Fibroblast of mammary gland (primary cell): ENCODE data around the gene MND1.

Experiments used
- DNase-seq: peaks from one replicate; pipeline ENCODE4 v3.0.0-alpha.2; 2010; ENCODE audit warnings: low read depth
- H3K4me3 ChIP-seq: 2 replicates; pipeline ENCODE4 v1.5.1; 2011; ENCODE audit warnings: low read depth, mild to moderate bottlenecking, low read length, moderate library complexity; ENCODE audit not compliant: control insufficient read depth
- CTCF ChIP-seq: conservative IDR thresholded peaks from 2 replicates; pipeline ENCODE4 v1.5.1; 2011; ENCODE audit warnings: low read depth, low read length, inconsistent platforms; ENCODE audit not compliant: control insufficient read depth, insufficient read depth

The MND1 gene

DNA sequence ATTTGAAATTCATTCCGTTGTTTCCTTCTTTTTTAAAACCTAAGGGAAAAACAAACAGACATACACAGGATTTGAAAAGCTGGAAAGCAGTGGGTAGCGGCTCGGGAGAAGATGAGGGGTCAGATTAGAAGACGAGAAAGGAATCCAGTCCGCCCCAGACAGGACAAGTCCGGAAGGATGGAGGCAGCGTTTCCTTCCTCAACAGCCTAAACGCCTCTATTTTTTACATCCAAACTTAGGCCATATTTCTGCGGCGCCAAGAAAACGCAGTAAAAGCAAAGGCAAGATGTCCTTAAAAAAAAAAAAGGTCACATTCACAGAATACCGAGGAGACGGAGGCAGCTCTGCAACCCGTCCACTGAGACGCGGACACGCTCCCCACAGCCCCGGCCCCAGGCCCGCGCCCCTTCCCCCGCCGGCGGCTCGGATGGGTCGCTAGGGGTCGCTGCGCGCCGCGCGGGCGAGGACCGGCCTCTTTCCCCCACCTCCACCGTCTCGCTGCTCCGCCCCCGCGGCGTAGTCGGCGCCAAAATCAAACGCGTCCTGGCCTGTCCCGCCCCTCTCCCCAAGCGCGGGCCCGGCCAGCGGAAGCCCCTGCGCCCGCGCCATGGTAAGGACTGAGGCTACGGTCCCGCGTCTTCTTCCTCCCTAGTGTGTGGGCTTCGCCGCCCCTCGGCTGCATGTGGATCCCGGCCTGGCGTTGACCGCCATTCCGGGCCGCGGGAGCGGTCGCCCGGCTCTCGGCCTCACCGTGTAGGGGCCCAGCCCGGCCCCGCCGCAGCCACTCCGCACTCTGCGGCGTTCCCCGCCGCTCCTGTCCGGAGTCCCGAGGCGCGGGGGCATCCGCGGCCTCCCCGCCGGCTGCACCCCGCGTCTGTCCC, at the start of gene MND1:
Gene MND1, plus strand, starts transcription at position 558 of the 881 bp plus-strand sequence. Its CDS starts 50 bp downstream, at position 608.
- TF ChIP-seq CTCF: no peak
- DNase-seq: peak; percentile 70
- peak within 1 kb of the TSS; percentile 77 for H3K4me3 ChIP-seq

DNA sequence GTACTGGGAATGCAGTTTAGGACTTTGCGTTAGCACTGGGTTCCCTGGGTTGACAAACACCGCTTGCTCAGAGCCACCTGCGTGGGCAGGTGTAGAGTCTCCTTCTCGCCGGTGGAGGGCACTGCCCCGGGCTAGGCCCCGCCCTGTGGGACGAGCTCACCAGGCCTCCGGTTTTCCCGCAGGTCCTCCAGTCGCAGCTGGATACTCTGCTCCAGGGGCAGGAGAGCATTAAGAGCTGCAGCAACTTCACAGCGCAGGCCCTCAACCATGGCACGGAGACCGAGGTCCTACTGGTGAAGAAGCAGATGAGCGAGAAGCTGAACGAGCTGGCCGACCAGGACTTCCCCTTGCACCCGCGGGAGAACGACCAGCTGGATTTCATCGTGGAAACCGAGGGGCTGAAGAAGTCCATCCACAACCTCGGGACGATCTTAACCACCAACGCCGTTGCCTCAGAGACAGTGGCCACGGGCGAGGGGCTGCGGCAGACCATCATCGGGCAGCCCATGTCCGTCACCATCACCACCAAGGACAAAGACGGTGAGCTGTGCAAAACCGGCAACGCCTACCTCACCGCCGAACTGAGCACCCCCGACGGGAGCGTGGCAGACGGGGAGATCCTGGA, 49.2 kb upstream of the MND1 start:
- TF ChIP-seq CTCF: no peak
- DNase-seq: no peak
- no peak overlapping the region for H3K4me3 ChIP-seq

- no peak overlapping the region for H3K4me3 ChIP-seq
- peak; percentile 40 for DNase-seq
- no peak for TF ChIP-seq CTCF
These were observed 48.3 kb upstream of the MND1 start for GRCh38 chr4:153296040-153296823.

- no peak overlapping the region for H3K4me3 ChIP-seq
- no peak for TF ChIP-seq CTCF
- DNase-seq: no peak
These were observed 47.4 kb upstream of the MND1 start for GRCh38 chr4:153297116-153297515.

DNA sequence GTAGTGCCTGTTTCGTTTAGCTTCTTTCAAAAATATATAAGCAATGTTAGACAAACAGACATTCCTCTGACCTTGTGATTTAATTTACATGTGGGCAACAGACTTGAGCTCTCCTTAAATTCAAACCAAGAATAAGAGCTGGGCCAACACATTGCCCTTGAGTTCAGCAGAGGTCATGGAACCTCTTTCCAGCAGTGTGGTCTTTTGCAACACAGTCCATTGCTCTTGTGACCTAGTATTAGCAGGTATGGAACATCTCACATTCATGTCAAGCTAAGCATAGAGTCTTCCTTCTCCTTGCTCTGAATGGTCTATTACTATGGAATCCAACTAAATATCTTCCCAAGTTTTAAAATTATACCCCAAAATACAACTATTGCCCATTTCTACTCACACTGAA, 33.7 kb upstream of the MND1 start:
- no peak for DNase-seq
- TF ChIP-seq CTCF: no peak
- H3K4me3 ChIP-seq: no peak overlapping the region

DNA sequence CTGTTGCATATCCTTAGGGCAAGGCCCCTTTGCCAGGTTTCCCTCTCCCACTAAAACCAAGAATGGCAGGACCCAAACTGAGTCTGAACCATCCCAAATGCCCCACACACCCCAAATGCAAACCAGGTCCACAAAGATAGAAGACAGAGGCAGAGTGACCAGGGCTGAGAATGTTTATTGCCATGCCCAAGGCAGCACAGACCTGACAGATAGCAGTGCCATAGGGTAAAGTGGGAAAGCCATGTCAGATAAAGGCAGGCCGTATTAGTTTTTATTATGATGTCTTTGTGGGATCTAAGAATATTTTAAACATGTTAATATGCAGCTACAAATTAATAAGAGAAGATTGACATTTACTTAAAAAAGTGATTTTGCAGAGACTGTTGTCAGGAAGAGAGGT, 29.6 kb upstream of the MND1 start:
- no peak for DNase-seq
- TF ChIP-seq CTCF: no peak
- H3K4me3 ChIP-seq: no peak overlapping the region
